Testis (tissue), 3 donors: Measurements from ENCODE around the gene MAN2B1. TPM values are rescaled to one million over a fixed set of nuclear protein-coding genes. Genes with fewer than 3 reads are reported as not detected.

ENCODE experiments used
- DNase-seq: peaks from one replicate; pipeline ENCODE4 v3.0.0-alpha.2; 2019
- H3K27ac ChIP-seq, 2 donors: fragments of 200-600 bp; sonication (generic); one replicate each; pipeline ENCODE4 v1.5.1; 2019
- H3K27me3 ChIP-seq: fragments of 200-600 bp; sonication (generic); one replicate; pipeline ENCODE4 v1.5.1; 2019
- H3K36me3 ChIP-seq: fragments of 200-600 bp; sonication (generic); one replicate; pipeline ENCODE4 v1.5.1; 2017; ENCODE audit warnings: low read depth; ENCODE audit errors: missing control alignments
- H3K4me1 ChIP-seq: fragments of 200-600 bp; sonication (generic); one replicate; pipeline ENCODE4 v1.5.1; 2019
- H3K4me3 ChIP-seq, 2 donors: fragments of 200-600 bp; sonication (generic); one replicate each; pipeline ENCODE4 v1.5.1; 2017 to 2019
- H3K9me3 ChIP-seq: fragments of 200-600 bp; sonication (generic); one replicate; pipeline ENCODE4 v1.5.1; 2017
- CTCF ChIP-seq, 3 experiments: fragments of 450-650 bp in 2 of 3; fragments of 200-600 bp in 1 of 3; sonication (generic) in 1 of 3; IDR thresholded peaks; one replicate each; pipeline ENCODE4 v1.5.1; 2016 to 2019; ENCODE audit warnings: antibody characterized with exemption in 3 of 3, mild to moderate bottlenecking in 2 of 3, moderate library complexity in 1 of 3
- POLR2A ChIP-seq: fragments of 450-650 bp; IDR thresholded peaks from one replicate; pipeline ENCODE4 v1.6.1; 2017; ENCODE audit warnings: antibody characterized with exemption, mild to moderate bottlenecking, moderate library complexity
- WGBS, 2 donors: methylation state at CpG; one replicate each; pipeline ENCODE4 v1.1.5; 2018; 5-methylcytosine and 5-hydroxymethylcytosine counted together
- intact Hi-C: fragments of 100-400 bp; cut with DNase I; formaldehyde crosslinking; loops from one replicate; pipeline ENCODE4 v1.15.1; 2023; ENCODE audit warnings: low total_unique reads
- polyA plus RNA-seq: library from polyadenylated mRNA; stranded (reverse); fragments of 350-450 nt; fragmentation: Illumina TruSeq; extraction: RNeasy Lipid Tissue Mini Kit (QIAGEN cat#74804); gene quantifications from one replicate; pipeline ENCODE4 v1.2.3, GENCODE V29; 2014; ENCODE audit warnings: low read depth, low replicate concordance; ENCODE audit not compliant: insufficient read depth
- total RNA-seq, 2 donors: library from RNA; depleted of rRNA; stranded (reverse); fragments of >200 nt; gene quantifications; one replicate each; pipeline ENCODE4 v1.2.3, GENCODE V29; 2016

Gene MAN2B1
- total and polyA plus RNA-seq, 3 donors from 2014 or later = 29.7 to 45.7 (median 30.6) TPM

DNA sequence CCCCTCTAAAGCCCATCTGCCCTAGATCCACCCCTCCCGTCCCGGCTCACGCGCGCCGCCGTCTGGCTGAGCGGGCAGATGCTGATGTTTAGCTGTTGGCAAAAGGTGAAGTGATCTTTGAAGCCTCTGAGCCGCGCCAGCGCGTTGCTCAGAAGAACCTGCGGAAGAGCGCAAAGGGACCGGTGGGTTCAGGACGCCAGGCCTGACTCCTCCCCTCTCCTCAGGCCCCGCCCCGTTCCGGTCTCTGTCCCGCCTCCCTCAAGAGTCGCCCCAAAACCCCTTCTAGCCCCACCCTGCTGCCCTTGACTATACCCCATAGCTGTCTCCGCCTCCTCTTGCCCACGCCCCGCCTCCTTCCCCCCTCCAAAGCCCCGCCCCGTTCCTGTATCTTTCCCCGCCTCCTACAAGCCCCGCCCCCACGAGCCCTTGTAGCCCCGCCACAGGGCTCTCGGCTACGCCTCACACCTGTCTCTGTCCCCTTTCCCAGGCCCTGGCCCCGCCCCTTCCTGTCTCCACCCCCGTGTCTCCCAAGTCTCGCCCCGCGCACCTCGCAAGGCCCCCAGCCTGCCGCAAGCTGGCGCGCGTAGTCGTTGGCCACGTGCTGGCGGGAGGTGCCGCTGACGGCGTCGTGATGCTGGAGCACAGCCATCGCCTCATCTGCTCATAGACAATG is 9.5 kb downstream of the MAN2B1 start:
- no peak for TF ChIP-seq CTCF (IDR thresholded peaks at IDR 0.05)
- TF ChIP-seq POLR2A = no peak
- Histone ChIP-seq H3K9me3 (no peaks in the 10 kb centered on the region), H3K27ac (no peak overlapping the region), H3K27me3 (no peaks in the 10 kb centered on the region), H3K36me3 (no peaks in the 10 kb centered on the region), H3K4me3 (peak overlapping the region; percentile 36 to 43), H3K4me1 (no peaks in the 10 kb centered on the region)
- 46 to 60% methylated on average over 43 to 50 of the region's 50 CpGs for WGBS, 2 donors
- intact Hi-C loops = no loop called here
- DNase-seq = peak; percentile 82

DNA sequence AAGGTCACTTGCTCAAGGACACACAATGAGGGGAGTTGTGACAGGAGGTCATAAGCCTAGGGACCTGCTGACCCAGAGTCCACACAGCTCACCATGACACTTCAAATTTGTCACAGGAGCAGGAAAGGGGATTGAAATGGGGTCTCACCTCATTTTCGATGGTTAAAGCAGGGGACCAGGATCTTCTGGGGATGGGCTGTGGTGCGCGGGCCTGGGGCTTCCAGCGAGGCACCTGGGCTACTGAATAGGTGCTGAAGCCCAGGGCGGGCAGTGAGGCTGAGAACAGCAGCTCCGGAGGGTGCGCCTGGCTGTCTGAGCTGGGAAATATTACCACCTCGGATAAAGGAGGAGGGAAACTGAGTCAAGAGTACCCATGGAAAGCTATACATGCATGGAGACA is 11.0 kb downstream of the MAN2B1 start:
- intact Hi-C loops = no loop called here
- DNase-seq = no peak
- H3K36me3 ChIP-seq = no peaks in the 10 kb centered on the region
- no peaks in the 10 kb centered on the region for H3K4me1 ChIP-seq
- TF ChIP-seq CTCF (IDR thresholded peaks at IDR 0.05) (no peak), POLR2A (no peak)
- H3K9me3 ChIP-seq = no peaks in the 10 kb centered on the region
- H3K27ac ChIP-seq = no peak overlapping the region
- no peaks in the 10 kb centered on the region for H3K27me3 ChIP-seq
- no peak overlapping the region for H3K4me3 ChIP-seq
- WGBS, 2 donors = 84 to 89% methylated on average over 8 of the region's 8 CpGs

GRCh38 chr19:12652219-12652618 is 14.3 kb downstream of the MAN2B1 start:
- Histone ChIP-seq H3K4me1 (peaks cover 2% of the 10 kb centered on the region), H3K9me3 (no peaks in the 10 kb centered on the region), H3K4me3 (no peak overlapping the region), H3K36me3 (no peaks in the 10 kb centered on the region), H3K27me3 (no peaks in the 10 kb centered on the region), H3K27ac (no peak overlapping the region)
- intact Hi-C loops = no loop called here
- DNase-seq = no peak
- 97 to 99% methylated on average over 6 of the region's 6 CpGs for WGBS, 2 donors
- no peak for TF ChIP-seq POLR2A
- TF ChIP-seq CTCF (IDR thresholded peaks at IDR 0.05) = no peak

- DNase-seq = no peak
- Histone ChIP-seq H3K27me3 (no peaks in the 10 kb centered on the region), H3K9me3 (no peaks in the 10 kb centered on the region), H3K4me3 (no peak overlapping the region), H3K4me1 (peaks cover 2% of the 10 kb centered on the region), H3K27ac (no peak overlapping the region), H3K36me3 (no peaks in the 10 kb centered on the region)
- no peak for TF ChIP-seq CTCF (IDR thresholded peaks at IDR 0.05)
- no peak for TF ChIP-seq POLR2A
- WGBS, 2 donors = 88 to 93% methylated on average over 9 to 10 of the region's 10 CpGs
- intact Hi-C loops = no loop called here
Observed at GRCh38 chr19:12649941-12650340, 16.6 kb downstream of the MAN2B1 start.

- no peak for TF ChIP-seq POLR2A
- peak in 1 of 3 experiments; percentile 8 for TF ChIP-seq CTCF (IDR thresholded peaks at IDR 0.05)
- WGBS, 2 donors = 7 to 28% methylated on average over 15 to 26 of the region's 29 CpGs
- peak overlapping the region; percentile 21 to 26 for H3K4me3 ChIP-seq
- intact Hi-C loops = no loop called here
- peaks cover 2% of the 10 kb centered on the region for H3K4me1 ChIP-seq
- H3K36me3 ChIP-seq = no peaks in the 10 kb centered on the region
- H3K27ac ChIP-seq = no peak overlapping the region
- no peak for DNase-seq
- no peaks in the 10 kb centered on the region for H3K9me3 ChIP-seq
- no peaks in the 10 kb centered on the region for H3K27me3 ChIP-seq
Observed at GRCh38 chr19:12648088-12648487, 18.5 kb downstream of the MAN2B1 start.
